ENCODE measurements around the gene PSG7.
A peak's percentile ranks its signal among the peaks of the same experiment; 100 is the strongest.
"Not testable (repeated sequence)": the region's sequence is repeated elsewhere in the genome, so short reads cannot be mapped to it uniquely, and the experiment has no call there.

- TF ChIP-seq CTCF (IDR thresholded peaks at IDR 0.05; ENCODE audit: low read length) = peak; percentile 32; the same call in 1 of the 2 replicates
- not testable (repeated sequence) for TF ChIP-seq EZH2 (IDR thresholded peaks at IDR 0.05; ENCODE audit: borderline replicate concordance, low read length)
Measured at GRCh38 chr19:42930214-42930613, 6.8 kb downstream of the PSG7 start.

Data from OCI-LY1 (cell line).